IMR-90 (cell line): Measurements from ENCODE around the gene C3orf22. TPM values are rescaled to one million over a fixed set of nuclear protein-coding genes. Genes with fewer than 3 reads are reported as not detected.

Experiments used
- ATAC-seq: fragments of 200-7000 bp; cut with Tn5 transposase; 2 replicates; pipeline ENCODE4 v1.9.1; 2020; ENCODE audit warnings: low read depth, mild to moderate bottlenecking, moderate library complexity
- BruUV-seq: library from RNA; stranded (reverse); fragments of 400-500 nt; replicated peaks from 2 replicates; lab custom pipeline; 2021; lab: Mats Ljungman, UMichigan
- CTCF ChIA-PET: fragments of 300-600 bp; formaldehyde crosslinking; extraction: SDS; loops from one replicate; lab custom pipeline; 2021; ENCODE audit warnings: antibody characterized with exemption; lab: Yijun Ruan, JAX
- POLR2A ChIA-PET: fragments of 300-600 bp; sonication (Branson Sonifier 250); formaldehyde crosslinking; loops from one replicate; lab custom pipeline; 2022; ENCODE audit warnings: antibody characterized with exemption; ENCODE audit not compliant: unreplicated experiment; lab: Charles Lee
- DNase-seq: peaks from one replicate; pipeline ENCODE4 v3.0.0; 2013
- H2AFZ ChIP-seq: replicated peaks from 2 replicates; pipeline ENCODE3; 2013; ENCODE audit warnings: low read length, mild to moderate bottlenecking; ENCODE audit not compliant: poor library complexity
- H2AK5ac ChIP-seq: 2 replicates; pipeline ENCODE4 v1.6.1; 2013; ENCODE audit warnings: low read depth, low read length, inconsistent platforms
- H2AK9ac ChIP-seq: replicated peaks from 2 replicates; pipeline ENCODE3; 2013; ENCODE audit warnings: mild to moderate bottlenecking, low read depth, low read length, moderate library complexity; ENCODE audit not compliant: poor library complexity
- H2BK120ac ChIP-seq: 2 replicates; pipeline ENCODE4 v1.6.1; 2013; ENCODE audit warnings: low read depth, low read length, inconsistent platforms
- H2BK15ac ChIP-seq: 3 replicates; pipeline ENCODE4 v1.6.1; 2013; ENCODE audit warnings: low read depth, low read length, inconsistent platforms
- H2BK20ac ChIP-seq: 2 replicates; pipeline ENCODE4 v1.6.1; 2013; ENCODE audit warnings: low read depth, mild to moderate bottlenecking, inconsistent platforms, low read length, moderate library complexity
- H2BK5ac ChIP-seq: 2 replicates; pipeline ENCODE4 v1.6.1; 2013; ENCODE audit warnings: mild to moderate bottlenecking, low read depth, low read length, inconsistent platforms; ENCODE audit not compliant: poor library complexity, severe bottlenecking
- H3K14ac ChIP-seq: replicated peaks from 2 replicates; pipeline ENCODE4 v1.6.1; 2013; ENCODE audit warnings: low read depth, low read length, inconsistent platforms
- H3K18ac ChIP-seq: 2 replicates; pipeline ENCODE4 v1.6.1; 2013; ENCODE audit warnings: low read depth, low read length, control low read depth
- H3K23ac ChIP-seq: 2 replicates; pipeline ENCODE4 v1.6.1; 2013; ENCODE audit warnings: low read depth, low read length, inconsistent platforms
- H3K27ac ChIP-seq: 2 replicates; pipeline ENCODE4 v1.5.1; 2013; ENCODE audit warnings: mild to moderate bottlenecking, control low read depth, low read length; ENCODE audit not compliant: insufficient read depth
- H3K27me3 ChIP-seq: 2 replicates; pipeline ENCODE4 v1.6.1; 2013; ENCODE audit warnings: low read length; ENCODE audit not compliant: control insufficient read depth, insufficient read depth
- H3K36me3 ChIP-seq: 2 replicates; pipeline ENCODE4 v1.6.1; 2013; ENCODE audit warnings: low read length, mixed read lengths; ENCODE audit not compliant: control insufficient read depth, insufficient read depth
- H3K4ac ChIP-seq: 2 replicates; pipeline ENCODE4 v1.6.1; 2013; ENCODE audit warnings: low read depth, low read length, inconsistent platforms
- H3K4me1 ChIP-seq: 2 replicates; pipeline ENCODE4 v1.6.1; 2013; ENCODE audit warnings: low read length, mixed read lengths; ENCODE audit not compliant: control insufficient read depth, insufficient read depth
- H3K4me2 ChIP-seq: 2 replicates; pipeline ENCODE4 v1.6.1; 2013; ENCODE audit warnings: low read depth, mild to moderate bottlenecking, control low read depth, low read length, moderate library complexity
- H3K4me3 ChIP-seq: 2 replicates; pipeline ENCODE4 v1.5.1; 2013; ENCODE audit warnings: low read depth, mild to moderate bottlenecking, control low read depth, low read length, moderate library complexity; ENCODE audit not compliant: insufficient read depth
- H3K56ac ChIP-seq: 2 replicates; pipeline ENCODE4 v1.6.1; 2013; ENCODE audit warnings: low read length, inconsistent platforms; ENCODE audit not compliant: insufficient read depth; ENCODE audit errors: extremely low read depth
- H3K79me1 ChIP-seq, 2 experiments: 2 replicates each; pipeline ENCODE4 v1.6.1; 2013; ENCODE audit warnings: low read length in 2 of 2, inconsistent platforms in 1 of 2, low read depth in 1 of 2
- H3K9ac ChIP-seq: 2 replicates; pipeline ENCODE4 v1.6.1; 2013; ENCODE audit warnings: low read depth, low read length, control low read depth
- H3K9me1 ChIP-seq: 2 replicates; pipeline ENCODE4 v1.6.1; 2013; ENCODE audit warnings: low read length, inconsistent platforms; ENCODE audit not compliant: insufficient read depth
- H3K9me3 ChIP-seq: 2 replicates; pipeline ENCODE4 v1.6.1; 2013; ENCODE audit warnings: low read length; ENCODE audit not compliant: control insufficient read depth, insufficient read depth
- H4K20me1 ChIP-seq: 2 replicates; pipeline ENCODE4 v1.6.1; 2013; ENCODE audit warnings: low read length, inconsistent platforms; ENCODE audit not compliant: insufficient read depth
- H4K5ac ChIP-seq: 2 replicates; pipeline ENCODE4 v1.6.1; 2013; ENCODE audit warnings: mild to moderate bottlenecking, low read depth, low read length, control low read depth
- H4K8ac ChIP-seq, 2 experiments: 2 replicates each; pipeline ENCODE4 v1.6.1; 2013; ENCODE audit warnings: low read depth in 2 of 2, low read length in 2 of 2, control low read depth in 1 of 2, inconsistent platforms in 1 of 2
- H4K91ac ChIP-seq: 2 replicates; pipeline ENCODE4 v1.6.1; 2013; ENCODE audit warnings: low read depth, low read length, inconsistent platforms; ENCODE audit not compliant: insufficient read depth
- CEBPB ChIP-seq: IDR thresholded peaks from 2 replicates; pipeline ENCODE4 v1.6.1; 2012; ENCODE audit warnings: low read depth, low read length, improper control_type of control experiment
- CHD1 ChIP-seq: IDR thresholded peaks from 2 replicates; pipeline ENCODE4 v1.6.1; 2012; ENCODE audit warnings: low read depth, low read length, improper control_type of control experiment
- FOS ChIP-seq: fragments of 150-350 bp; IDR thresholded peaks from 2 replicates; pipeline ENCODE4 v1.6.1; 2016; ENCODE audit warnings: low read depth, low read length
- MAFK ChIP-seq: IDR thresholded peaks from 2 replicates; pipeline ENCODE4 v1.6.1; 2012; ENCODE audit warnings: low read depth, low read length, improper control_type of control experiment
- MXI1 ChIP-seq: IDR thresholded peaks from 2 replicates; pipeline ENCODE4 v1.6.1; 2012; ENCODE audit warnings: low read depth, mild to moderate bottlenecking, low read length, moderate library complexity, borderline replicate concordance
- RAD21 ChIP-seq: IDR thresholded peaks from 2 replicates; pipeline ENCODE4 v1.6.1; 2012; ENCODE audit warnings: low read length, improper control_type of control experiment
- RCOR1 ChIP-seq: IDR thresholded peaks from 2 replicates; pipeline ENCODE4 v1.6.1; 2012; ENCODE audit warnings: mild to moderate bottlenecking, low read length, improper control_type of control experiment; ENCODE audit not compliant: insufficient replicate concordance
- SMC3 ChIP-seq: fragments of 150-350 bp; IDR thresholded peaks from 2 replicates; pipeline ENCODE4 v1.6.1; 2016; ENCODE audit warnings: low read depth, mild to moderate bottlenecking, antibody characterized with exemption, low read length, moderate library complexity
- WGBS, 2 experiments: methylation state at CpG; one replicate each; pipeline versions ENCODE4 v1.1.5 to v1.1.7; 2013; ENCODE audit warnings: missing lambda C conversion rate in 2 of 2; ENCODE audit not compliant: insufficient read length in 1 of 2; ENCODE audit errors: extremely low coverage in 2 of 2; 5-methylcytosine and 5-hydroxymethylcytosine counted together
- dilution Hi-C: fragments of 300-500 bp; cut with HindIII; formaldehyde crosslinking; loops from one replicate; pipeline ENCODE4 v1.14.3; 2018; ENCODE audit warnings: low sequenced_read_pairs; ENCODE audit not compliant: unreplicated experiment
- in situ Hi-C: fragments of 300-500 bp; cut with MboI; formaldehyde crosslinking; loops from 3 replicates; pipeline ENCODE4 v1.14.3; 2019; ENCODE audit warnings: low sequenced_read_pairs, inconsistent platforms, mixed read lengths
- intact Hi-C: fragments of 100-400 bp; cut with micrococcal nuclease; formaldehyde crosslinking; loops from 2 replicates; pipeline ENCODE4 v1.10.0; 2022
- polyA plus RNA-seq, 3 experiments: library from polyadenylated mRNA; depleted of rRNA; stranded (reverse); fragments of >200 nt; gene quantifications; 2 replicates each; pipeline ENCODE4 v1.2.3, GENCODE V29; 2012; ENCODE audit warnings: low replicate concordance in 1 of 3
- total RNA-seq: library from RNA; depleted of rRNA; stranded (reverse); fragments of >200 nt; gene quantifications from 2 replicates; pipeline ENCODE4 v1.2.3, GENCODE V29; 2012
- TF ChIP-seq, protein P1 (sequence below): conservative IDR thresholded peaks from 2 replicates; pipeline ENCODE4 v1.5.1; 2012; ENCODE audit warnings: mild to moderate bottlenecking, low read depth, low read length, improper control_type of control experiment
- TF ChIP-seq, protein P2 (sequence below): fragments of 150-350 bp; IDR thresholded peaks from 2 replicates; pipeline ENCODE4 v1.6.1; 2016; ENCODE audit warnings: low read depth, mild to moderate bottlenecking, low read length, moderate library complexity, borderline replicate concordance

Gene C3orf22
- total and polyA plus RNA-seq, 2 of the 4 experiments (the other 2 are of a cell fraction), result not detected

DNA sequence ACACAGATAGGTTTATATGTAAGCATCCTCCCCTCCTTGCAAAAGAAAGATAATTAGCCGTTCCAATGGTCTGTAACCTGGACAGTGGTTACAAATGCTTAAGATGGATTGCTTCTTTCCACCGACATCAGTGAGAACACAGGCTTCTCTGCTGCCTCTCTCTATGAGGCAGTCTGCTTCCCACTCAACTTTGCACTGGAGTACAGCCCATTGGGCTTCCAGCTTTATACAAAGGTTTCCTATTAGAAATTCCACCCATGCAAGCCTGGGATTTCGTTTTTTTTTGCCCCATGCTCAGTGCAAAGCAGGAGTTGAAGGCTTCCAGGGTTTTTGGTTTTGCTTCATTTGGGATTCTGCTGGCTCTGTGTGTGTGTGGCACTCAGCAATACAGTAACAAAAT is 47.3 kb upstream of the C3orf22 start (continued):
- TF ChIP-seq CEBPB (no peak), SMC3 (no peak)
- TF ChIP-seq, protein P1, sequence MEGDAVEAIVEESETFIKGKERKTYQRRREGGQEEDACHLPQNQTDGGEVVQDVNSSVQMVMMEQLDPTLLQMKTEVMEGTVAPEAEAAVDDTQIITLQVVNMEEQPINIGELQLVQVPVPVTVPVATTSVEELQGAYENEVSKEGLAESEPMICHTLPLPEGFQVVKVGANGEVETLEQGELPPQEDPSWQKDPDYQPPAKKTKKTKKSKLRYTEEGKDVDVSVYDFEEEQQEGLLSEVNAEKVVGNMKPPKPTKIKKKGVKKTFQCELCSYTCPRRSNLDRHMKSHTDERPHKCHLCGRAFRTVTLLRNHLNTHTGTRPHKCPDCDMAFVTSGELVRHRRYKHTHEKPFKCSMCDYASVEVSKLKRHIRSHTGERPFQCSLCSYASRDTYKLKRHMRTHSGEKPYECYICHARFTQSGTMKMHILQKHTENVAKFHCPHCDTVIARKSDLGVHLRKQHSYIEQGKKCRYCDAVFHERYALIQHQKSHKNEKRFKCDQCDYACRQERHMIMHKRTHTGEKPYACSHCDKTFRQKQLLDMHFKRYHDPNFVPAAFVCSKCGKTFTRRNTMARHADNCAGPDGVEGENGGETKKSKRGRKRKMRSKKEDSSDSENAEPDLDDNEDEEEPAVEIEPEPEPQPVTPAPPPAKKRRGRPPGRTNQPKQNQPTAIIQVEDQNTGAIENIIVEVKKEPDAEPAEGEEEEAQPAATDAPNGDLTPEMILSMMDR, result no peak

DNA sequence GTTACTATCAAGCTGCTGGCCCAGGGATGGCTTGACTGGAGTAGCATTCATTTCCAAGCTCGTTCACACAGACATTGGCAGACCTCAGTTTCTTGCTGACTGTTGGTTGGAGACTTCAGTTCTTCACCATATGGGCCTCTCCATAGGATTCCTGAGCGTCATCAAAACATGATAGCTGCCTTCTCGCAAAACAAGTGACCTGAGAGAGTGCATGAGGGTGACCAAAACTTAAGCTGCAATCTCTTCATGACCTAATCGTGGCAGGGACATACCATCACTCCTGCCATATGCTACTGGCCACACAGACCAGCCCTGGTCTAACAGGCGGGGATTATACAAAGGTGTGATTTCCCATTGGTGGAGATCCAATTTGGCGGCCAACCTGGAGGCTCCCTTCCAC is 46.0 kb upstream of the C3orf22 start:
- H3K27ac ChIP-seq, result no peak overlapping the region
- H3K36me3 ChIP-seq, result peaks cover 7% of the 10 kb centered on the region
- no peak overlapping the region for H2AK5ac ChIP-seq
- no peak overlapping the region for H2BK120ac ChIP-seq
- H3K4me2 ChIP-seq, result no peak overlapping the region
- no peak overlapping the region for H3K4me3 ChIP-seq
- no peak overlapping the region for H2BK5ac ChIP-seq
- no peak overlapping the region for H2AFZ ChIP-seq
- no peak overlapping the region for H3K56ac ChIP-seq
- no peak overlapping the region for H2BK15ac ChIP-seq
- TF ChIP-seq FOS (no peak), RAD21 (no peak), CHD1 (no peak), RCOR1 (no peak), MAFK (no peak), MXI1 (no peak)
- TF ChIP-seq, protein P2, sequence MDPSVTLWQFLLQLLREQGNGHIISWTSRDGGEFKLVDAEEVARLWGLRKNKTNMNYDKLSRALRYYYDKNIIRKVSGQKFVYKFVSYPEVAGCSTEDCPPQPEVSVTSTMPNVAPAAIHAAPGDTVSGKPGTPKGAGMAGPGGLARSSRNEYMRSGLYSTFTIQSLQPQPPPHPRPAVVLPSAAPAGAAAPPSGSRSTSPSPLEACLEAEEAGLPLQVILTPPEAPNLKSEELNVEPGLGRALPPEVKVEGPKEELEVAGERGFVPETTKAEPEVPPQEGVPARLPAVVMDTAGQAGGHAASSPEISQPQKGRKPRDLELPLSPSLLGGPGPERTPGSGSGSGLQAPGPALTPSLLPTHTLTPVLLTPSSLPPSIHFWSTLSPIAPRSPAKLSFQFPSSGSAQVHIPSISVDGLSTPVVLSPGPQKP, result no peak
- no TSS peak for BruUV-seq
- CTCF ChIA-PET, result no interaction called here
- WGBS, 2 experiments, result 100% methylated on average over 2 of the region's 6 CpGs; no CpG with 5 or more reads in 1 of the 2 experiments
- H2BK20ac ChIP-seq, result no peak overlapping the region
- dilution Hi-C loops (no loop called here), in situ Hi-C loops (no loop called here), intact Hi-C loops (no loop called here)
- no peak overlapping the region for H3K18ac ChIP-seq
- H4K5ac ChIP-seq, result no peak overlapping the region
- H3K79me1 ChIP-seq, result no peaks in the 10 kb centered on the region
- H3K4me1 ChIP-seq, result peaks cover 2% of the 10 kb centered on the region; the same call in 1 of the 2 replicates
- POLR2A ChIA-PET, result no interaction called here
- no peak overlapping the region for H3K4ac ChIP-seq
- H4K8ac ChIP-seq, result no peak overlapping the region
- no peak overlapping the region for H2AK9ac ChIP-seq
- DNase-seq, result no peak
- ATAC-seq, result no peak
- H3K9me1 ChIP-seq, result peaks cover 5% of the 10 kb centered on the region; the same call in 1 of the 2 replicates
- no peak overlapping the region for H4K91ac ChIP-seq
- no peak overlapping the region for H3K23ac ChIP-seq
- no peaks in the 10 kb centered on the region for H3K9me3 ChIP-seq
- no peak overlapping the region for H3K9ac ChIP-seq
- no peaks in the 10 kb centered on the region for H4K20me1 ChIP-seq
- peaks cover 2% of the 10 kb centered on the region; the same call in 1 of the 2 replicates for H3K27me3 ChIP-seq
- H3K14ac ChIP-seq, result no peak overlapping the region
